Measurements from ENCODE around the gene UCN2.

Gene UCN2, protein sequence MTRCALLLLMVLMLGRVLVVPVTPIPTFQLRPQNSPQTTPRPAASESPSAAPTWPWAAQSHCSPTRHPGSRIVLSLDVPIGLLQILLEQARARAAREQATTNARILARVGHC

DNA sequence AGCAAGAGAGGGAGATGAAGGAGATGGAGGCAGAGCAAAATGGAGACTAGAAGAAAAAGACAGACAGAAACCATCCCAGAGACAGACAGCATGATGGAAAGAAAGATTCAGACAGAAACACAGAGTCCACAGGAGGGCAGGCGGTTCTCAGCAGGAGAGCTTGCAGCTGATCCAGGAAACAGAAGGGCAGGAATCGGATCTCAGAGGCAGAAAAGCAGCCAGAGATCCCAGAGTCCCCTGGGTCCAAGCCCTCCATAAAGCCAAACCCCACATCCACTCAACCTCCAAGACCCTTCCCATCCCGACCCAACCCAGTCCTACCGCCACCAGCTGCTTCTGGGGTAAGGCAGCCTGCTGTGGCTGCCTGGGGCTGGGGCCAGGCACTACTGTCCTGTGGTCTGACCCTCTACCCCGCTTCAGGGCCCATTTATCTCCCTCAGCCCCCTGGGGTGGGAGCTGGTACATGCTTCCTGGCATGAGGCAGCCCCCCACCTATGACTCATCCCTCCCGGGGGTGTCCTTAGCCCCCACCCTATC, at the start of gene UCN2:
TSS of gene UCN2 (minus strand) at position 400 of the 537 bp plus-strand sequence. CDS start 657 bp downstream, outside the sequence.
- DNase-seq = no peak

DNA sequence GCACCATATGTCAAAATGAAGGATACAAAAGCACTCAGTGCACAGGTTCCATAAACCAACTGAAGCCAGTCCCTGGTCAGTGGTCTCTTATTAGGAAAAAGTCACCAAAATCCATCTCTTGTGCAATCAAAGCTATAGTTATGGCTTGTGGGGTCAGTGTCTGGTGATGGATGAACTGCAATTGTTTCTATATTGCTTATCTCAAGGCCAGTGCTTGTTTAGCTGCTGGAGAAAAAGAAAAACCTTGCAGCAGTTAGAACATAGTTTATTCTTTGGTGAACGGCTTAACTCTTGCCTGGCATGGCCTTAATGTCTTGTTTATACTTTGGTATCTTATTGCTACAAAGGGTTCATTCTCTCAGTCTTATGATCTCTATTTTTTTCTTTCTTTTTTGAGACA, 48.7 kb upstream of the UCN2 start:
- no peak for DNase-seq

DNA sequence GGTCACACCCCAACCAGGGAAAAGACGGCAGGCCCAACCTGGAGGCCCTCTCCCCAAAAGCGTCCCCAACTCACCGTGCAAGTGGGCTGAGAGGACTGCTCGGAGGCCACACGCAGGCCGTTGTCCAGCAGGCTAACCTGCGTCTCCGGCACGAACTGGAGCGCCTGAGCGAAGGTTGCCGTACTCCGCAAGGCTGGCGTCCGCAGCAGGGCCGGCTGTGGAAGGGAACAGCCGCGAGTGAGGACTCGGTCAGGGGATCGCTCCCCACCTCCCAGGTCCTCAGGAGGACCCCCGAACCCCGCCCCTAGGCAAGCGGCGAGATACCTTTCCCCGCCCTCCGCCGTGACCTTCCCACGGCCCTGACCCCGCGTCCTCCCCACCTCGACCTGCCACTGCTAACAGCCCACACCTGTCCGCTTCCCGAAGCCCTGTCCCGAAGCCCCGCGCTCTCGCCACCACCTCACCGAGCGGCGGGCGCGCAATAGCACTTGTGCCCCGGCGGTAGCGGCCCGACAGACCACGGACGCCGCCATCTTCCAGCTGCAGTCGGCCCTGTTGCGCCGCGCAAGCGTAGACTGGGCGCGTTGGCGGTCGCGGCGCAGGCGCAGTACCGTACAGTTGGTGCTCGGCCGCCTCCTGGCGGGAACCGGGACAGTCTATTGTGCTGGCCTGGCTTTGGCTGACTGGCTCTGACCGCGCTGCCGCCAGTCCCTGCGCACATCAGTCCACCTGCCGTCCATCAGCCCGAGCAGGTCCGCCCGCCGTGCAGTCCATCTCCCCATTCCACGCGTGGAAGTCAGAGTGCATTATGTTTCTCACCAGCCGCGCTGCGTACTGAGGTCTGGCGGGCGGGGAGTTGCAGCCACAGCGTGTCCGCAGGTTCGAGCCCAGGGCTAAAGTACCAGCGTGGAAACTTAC, 45.8 kb upstream of the UCN2 start, which contains the start of gene UQCRC1:
TSS of gene UQCRC1 (minus strand) at position 559 of the 918 bp plus-strand sequence. CDS start at position 533, 26 bp downstream.
- peak; percentile 95 for DNase-seq

DNA sequence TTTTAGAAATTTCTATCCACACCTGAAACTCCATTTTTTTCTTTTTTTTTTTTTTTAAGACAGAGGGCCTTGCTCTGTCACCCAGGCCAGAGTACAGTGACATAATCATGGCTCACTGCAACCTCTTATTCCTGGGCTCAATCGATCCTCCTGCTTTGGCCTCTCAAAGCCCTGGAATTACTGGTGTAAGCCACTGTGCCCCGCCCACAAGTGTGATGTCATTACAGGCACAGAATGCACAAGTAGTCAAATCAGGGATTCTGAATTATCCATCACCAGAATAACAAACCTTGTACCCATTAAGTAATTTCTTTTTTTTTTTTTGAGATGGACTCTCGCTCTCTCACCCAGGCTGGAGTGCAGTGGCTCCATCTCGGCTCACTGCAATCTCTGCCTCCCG, 43.9 kb upstream of the UCN2 start:
- DNase-seq = no peak

DNA sequence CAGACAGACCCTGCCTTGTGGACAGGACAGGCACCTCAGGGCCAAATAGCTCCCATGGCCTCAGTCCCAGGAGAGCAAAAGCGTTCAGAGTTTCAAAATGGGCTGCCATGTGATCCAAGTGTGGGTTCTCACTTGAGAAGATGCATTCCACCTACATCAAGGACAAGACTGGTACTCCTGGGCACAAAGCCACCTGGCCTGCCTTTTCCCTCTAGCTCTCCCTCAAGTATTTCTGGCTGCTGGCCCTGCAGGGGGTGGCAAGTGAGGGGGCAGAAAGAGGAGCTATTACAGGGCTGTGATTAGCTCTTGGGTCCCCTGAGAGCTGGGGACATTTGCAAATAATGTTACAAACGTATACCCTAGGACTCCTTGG, 38.0 kb upstream of the UCN2 start:
- no peak for DNase-seq

DNA sequence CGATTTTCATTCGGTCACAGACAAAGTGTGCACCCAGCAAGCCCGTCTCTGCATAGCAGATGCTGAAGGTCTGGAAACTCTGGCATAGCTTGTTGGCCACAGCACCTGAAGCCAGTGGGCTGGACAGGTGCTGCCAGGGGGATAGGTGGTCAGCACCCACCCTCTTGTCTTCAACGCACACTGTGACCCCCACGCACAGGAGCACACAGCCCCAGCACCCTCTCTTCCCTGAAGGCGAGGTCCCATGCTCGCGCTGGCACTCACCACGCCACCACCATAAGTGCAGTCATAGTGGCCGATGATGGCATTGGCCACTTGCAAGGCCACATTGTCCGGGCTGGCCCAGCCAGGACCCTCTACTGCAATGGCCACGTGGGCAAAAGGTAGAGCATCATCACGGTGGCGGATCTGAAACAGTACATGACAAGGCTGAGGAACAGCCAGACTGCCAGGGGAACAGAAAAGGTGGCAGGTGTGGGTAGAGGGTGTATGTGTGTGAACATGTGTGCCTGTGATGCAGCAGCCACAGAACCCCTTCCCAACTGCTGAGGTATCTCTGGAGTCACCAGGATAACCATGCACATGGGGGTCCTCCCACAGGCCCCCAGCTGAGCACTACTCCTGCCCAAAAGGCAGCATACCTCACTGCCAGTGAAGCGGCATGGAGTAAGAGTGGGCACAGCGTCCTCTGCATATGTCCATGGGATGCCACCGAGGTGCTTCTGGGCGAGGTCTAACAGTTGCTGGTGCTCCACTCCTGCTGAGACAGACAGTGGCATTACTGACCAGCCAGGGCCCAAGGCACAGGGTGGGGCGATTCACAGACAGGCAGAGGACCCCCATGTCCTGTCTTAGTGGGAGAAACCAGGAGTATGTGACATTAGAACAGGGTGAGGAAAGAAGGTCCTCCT, 37.4 kb upstream of the UCN2 start:
- no peak for DNase-seq

DNA sequence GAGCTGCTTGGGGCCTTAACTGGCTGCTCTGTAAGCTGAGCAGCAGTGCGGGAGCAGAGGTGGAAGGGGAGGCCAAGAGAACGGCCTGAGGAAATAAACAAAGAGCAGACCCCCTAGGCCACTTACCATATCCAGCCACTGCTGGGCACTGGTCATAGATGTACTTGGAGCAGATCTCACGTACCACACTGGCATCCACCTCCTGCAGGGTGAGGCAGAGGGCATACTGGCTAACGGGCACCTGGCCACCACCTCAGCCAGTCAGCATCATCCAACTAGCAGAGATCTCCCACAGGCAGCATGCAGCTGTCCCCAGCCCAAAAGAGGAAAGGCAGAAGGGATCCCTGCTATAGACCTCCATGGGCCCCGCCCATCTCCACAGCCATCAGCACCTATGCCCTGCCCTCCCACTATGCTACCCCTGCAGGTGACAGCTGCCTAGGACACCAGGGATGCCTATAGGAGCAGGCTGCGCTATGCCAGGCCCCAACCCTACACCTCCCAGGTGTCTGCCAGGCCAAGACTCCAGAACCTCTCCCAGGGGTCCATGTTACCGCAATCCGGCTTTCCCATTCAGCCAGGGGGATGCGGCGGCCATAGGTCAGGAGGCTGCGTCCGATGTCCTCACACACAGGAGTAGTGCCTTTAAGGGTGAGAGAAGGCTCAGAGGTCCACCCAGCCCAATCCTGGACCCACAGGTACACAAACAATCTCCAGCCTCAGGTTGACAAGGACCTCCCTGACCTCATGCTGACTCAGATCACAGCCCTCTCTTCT, 36.1 kb upstream of the UCN2 start:
- no peak for DNase-seq

DNA sequence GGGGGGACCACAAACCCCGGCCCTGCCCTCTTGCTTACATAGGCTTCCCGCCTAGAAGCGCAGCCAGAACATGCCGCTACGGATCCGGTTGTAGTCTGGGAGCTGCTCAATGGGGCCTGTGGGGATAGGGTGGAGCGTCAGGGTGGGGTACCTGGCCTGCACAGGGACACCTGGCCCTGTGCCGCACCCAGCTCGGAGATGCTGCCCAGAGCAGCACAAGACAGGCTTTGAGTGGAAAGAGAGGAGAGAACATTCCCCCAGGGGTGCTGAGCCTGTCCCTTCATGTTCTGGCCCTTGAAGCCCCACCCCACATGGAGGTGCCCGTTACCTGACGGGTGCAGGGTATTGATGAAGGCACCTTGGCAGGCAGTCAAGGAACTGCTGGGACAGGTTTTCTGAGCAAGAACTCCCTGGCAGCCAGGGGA, 35.5 kb upstream of the UCN2 start:
- no peak for DNase-seq

DNA sequence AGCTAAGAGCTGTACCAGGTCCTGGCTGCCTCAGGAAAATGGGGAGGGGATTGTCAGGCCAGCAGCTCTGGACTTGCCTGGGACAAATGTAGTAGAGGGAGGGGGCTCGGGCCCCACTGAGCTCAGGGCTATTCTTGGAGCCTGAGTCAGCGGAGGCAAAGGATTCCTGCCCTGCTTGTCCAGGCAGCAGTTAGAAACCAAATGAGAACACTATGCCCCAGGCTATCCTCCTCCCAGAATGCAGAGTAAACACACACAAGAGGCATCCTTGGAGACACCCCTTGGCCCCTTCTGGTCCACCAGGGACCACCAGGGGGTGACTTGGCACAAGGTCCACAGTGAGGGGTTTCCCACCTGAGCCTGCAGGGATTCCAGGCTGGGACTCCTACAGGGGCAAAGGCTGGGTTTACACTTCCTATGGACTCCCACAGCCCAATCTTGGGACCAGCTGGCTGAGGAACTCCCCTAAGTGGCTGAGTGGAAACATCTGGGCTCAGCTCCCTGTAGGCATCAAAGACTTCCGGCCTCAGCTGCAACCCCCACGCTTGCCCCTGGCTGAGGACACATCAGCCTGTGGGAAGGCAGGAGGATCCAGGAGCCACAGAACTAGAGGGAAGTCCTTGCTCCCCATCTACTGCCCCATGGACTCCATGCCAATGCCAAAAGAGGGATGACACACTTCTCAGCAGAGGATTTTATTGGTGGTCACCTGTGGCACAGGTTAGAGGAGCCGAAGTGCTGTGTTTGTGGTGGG, 34.9 kb upstream of the UCN2 start:
- DNase-seq = no peak

DNA sequence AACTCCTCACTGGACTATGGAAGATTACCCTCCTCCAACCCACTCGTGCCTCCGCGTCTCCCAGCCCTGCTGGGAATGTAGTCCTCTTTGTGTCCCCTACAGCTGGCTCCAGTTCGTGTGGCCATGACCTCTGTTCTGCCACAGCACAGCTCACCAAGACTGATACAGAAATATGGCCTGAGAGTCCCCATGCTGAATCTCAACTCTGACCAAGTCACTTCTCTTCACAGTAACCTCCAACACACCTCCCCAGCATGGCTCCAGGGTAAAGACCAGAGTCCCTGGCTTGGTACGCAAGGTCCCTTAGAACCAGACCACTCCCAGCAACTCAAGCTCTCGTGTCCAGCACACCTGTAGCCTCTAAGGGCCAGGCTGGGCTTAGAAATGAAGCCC, 33.8 kb upstream of the UCN2 start:
- DNase-seq = no peak

DNA sequence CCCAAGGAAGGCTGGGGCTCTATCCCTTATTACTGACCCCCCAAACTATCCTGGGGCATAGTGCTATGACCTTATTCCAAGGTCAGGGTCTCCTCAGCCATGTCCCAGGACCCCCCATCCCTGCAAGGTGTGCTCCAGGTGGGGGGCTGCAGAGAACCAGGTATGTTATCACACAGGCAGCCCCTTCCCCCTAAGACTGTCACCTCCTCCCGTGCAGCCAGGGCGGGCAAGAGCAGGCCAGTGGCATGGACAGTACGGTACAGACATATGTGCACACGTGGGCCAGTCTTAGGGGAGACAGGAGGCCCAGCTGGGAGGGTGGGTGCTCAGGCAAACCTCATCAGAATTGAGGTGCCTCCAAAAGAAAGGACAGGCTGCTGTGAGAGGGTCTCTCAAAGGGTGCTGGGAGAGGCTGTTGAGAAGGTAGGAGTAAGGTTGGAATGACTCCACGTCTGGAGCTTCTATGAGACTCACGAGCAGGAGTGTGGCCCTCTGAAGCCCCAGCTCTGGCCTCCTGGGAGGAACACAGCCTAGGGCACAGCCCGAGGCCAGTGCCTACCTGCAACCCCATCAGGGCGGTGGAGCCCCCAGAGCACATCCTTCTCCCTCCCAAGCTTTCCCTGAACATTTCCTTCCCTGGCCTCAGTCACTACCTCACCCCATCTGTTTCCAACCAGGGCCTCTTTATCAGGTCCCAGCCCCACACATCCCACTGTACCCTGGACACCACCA, 33.3 kb upstream of the UCN2 start:
- no peak for DNase-seq

DNA sequence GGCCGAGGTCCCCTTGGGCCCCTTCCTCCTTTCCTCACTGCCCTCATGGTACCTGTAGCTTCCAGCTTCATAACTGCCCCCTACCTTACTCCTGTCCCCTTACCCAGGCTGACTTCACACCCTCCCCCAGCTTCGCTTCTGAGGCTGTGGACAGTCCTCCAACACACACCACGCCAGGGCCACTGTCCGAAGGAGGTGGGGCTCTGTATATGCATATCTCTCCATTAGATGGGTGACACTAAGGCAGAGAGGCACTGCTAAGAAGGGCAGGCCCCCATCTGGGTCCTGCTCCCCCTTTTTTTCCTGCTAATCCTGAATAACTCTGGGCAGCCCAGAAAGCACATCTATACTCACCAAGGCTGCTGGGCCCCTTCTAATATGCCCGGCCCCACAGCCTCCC, 32.6 kb upstream of the UCN2 start:
- no peak for DNase-seq

DNA sequence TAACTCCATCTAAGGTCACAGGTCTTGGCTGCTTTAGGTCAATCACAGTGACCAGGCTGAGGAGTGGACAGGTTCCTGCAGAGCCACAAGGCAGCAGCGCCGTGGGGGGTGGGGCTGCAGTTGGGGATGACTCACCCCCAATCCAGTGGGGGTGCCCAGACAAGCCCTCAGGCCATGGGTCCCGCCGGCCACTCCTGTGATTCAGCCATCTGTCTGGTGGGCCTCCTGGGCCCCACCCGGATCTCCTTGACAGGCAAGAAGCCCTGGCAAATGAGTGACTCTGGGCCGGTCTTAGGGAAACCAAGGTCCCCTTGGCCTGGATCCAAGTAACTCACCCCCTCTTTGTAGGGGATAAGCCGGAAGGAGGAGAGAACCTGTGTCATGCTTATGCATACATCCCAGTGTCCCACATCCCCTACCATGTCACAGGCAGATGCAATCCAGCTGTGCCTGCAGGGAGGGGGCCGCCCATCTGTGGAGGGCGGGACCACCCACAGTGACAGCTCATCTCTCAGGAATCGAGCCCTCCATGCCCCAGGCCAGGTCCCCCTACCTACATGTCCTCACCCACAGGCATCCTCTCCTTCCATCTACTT, 32.0 kb upstream of the UCN2 start:
- no peak for DNase-seq

DNA sequence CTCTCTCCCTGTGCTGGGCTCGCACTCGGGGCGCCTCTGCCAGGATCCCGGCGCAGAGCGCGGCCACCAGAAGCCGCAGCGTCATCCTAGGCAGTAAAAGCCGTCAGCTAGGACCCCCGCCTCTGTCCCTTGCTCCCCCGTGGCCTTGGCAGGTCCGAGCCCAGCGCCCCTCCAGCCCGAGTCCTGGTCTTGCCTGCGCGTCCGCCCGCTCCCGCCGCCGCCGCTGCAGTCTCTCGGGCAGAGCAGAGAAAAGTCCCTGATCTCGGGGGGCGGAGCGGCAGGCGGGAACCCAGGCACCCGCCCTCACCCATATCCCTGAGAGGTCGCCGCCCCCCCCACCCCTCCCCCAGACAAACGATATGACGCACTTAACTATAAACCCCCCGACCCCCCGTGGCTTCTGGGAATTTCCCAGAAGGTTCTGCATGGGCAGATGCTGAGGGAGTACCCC, 31.5 kb upstream of the UCN2 start, which contains the start of gene COL7A1:
TSS of gene COL7A1 (minus strand) at position 255 of the 451 bp plus-strand sequence. CDS start at position 85, 170 bp downstream.
- no peak for DNase-seq

DNA sequence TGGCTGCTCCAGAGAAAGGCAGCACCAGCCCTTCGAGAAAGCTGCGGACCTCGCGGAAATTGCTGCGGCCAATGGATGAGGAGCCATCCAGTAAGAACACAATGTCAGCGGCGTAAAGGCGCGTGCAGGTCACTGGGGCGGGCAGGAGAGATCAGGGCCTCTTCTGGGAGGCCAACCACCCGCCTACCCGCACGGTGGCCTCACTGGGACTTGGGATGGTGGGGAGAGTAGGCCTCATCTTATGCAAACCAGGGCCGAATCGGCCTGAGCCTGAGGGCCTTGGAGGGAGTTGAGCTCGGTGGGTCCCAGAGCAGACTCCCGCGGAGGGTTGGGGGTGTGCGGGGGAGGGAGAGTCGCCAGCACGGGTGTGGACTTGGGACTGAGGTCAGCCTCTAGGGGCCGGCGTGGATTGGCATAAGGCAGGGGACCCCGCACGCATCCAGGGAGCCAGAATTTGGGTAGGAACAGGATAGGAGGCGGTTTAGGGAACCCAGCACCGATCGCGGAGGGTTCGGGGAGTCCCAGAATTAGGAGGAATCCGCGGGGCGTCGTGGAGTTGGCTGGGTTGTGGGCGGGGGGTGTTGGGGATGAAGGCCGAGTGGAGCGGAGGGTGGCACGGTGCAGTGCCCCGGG, 31.0 kb upstream of the UCN2 start:
- DNase-seq = no peak

DNA sequence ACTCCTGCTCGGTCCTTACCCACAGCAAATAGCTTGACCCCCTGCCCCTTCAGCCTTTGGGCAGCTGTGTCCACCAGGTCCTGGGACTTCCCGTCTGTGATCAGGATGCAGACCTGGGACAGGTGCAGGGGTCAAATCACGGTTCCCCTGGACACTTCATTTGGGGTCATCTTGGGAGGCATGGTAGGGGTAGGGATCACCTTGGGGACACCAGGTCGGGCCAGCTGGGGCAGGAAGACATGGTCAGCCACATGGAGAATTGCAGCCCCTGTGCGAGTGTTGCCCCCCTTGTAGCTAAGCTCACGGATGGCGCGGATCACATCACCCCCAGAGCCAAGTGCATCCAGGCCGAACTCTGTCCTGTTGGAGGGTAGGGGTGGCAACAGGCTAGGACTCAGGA, 29.8 kb upstream of the UCN2 start:
- no peak for DNase-seq

DNA sequence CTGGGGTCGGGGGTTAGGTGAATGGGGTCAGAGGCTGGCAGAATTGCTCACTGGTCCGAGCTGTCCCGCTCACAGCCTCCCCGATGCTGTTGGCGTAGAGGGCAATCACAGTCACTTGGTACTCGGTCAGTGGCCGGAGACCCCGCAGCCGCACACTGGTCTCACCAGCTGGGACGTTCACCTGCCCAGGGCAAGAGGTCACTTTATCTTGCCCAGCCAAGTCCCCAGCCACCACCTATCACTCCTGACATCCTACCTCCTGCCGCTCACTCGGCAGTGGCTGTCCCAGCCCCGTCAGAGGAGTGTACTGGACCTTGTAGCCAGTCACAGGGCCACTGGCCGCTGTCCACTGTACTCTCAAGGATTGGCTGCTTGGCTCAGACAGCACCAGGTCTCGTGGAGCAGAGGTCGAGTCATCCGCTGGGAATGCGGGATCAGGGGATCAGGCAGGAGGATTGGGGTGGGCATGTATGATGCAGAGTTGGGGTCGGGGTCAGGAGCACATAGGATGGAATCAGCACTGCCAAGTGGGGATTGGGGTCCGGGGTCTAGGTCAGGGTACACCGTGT, 29.0 kb upstream of the UCN2 start:
- no peak for DNase-seq

DNA sequence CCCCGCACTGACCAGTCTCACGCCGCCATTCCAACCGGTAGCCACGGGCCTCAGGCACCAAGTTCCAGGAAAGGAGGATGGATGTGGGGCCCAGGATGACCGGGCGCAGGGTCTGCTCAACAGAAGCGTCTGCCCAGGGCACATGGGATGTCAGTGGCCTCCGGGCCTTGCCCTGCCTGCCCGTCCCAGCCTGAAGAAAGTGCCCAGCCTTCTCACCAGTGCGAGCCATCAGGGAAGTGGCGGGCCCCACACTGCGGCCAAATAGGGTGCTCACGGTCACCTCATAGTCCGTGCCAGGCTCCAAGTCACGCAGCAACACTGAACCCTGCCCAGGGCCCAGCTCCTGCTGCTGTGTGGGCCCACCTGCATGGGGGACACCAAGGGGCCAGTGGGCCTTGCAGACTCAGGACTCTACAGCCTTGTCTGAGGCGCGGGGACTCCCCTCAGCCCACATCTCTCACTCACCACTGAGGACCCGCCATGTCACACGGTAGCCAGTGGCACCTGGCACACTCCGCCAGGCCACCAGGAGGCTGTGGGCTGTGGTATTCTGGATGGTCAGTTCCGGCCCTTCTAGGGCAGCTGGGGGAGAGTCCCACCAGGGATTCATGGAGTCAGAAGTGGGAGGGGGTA, 28.4 kb upstream of the UCN2 start:
- no peak for DNase-seq

DNA sequence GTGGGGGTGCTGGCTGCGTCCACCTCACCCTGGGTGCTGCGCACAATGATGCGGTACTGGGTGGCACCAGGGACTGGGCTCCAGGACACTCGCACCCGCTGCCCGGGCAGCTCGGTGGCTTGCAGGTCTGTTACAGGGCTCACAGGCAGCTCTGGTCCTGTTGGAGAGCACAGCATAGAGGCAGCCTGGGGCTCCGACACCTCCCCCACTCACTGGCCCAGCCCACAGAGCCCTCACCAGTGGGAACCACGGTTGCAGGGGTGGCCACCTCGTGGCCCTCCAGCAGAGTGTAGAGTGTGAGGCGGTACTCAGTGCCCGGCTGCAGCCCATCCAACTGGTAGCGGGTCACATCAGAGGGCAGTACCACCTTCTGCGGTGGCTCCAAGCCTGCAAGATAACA, 27.9 kb upstream of the UCN2 start:
- DNase-seq = no peak

Measured in activated CD8-positive, alpha-beta memory T cell treated with anti-CD3 and anti-CD28 coated beads for 24 hours (primary cell).